GM12878 (cell line): ENCODE data around the gene DUOXA2. TPM values are rescaled to one million over a fixed set of nuclear protein-coding genes. Genes with fewer than 3 reads are reported as not detected.

ENCODE experiments used
- BRCA1 ChIP-seq: IDR thresholded peaks from 2 replicates; pipeline ENCODE4 v1.6.1; 2011; ENCODE audit warnings: low read depth, low read length, improper control_type of control experiment
- NFYB ChIP-seq: IDR thresholded peaks from 2 replicates; pipeline ENCODE4 v1.6.1; 2011; ENCODE audit warnings: low read depth, mild to moderate bottlenecking, low read length, improper control_type of control experiment, moderate library complexity; ENCODE audit not compliant: insufficient read depth
- SREBF1 ChIP-seq: IDR thresholded peaks from 2 replicates; pipeline ENCODE4 v1.6.1; 2012; ENCODE audit warnings: mild to moderate bottlenecking, low read length
- TARDBP ChIP-seq: IDR thresholded peaks from 2 replicates; pipeline ENCODE4 v1.6.1; 2016; ENCODE audit warnings: borderline replicate concordance
- ZBTB11 ChIP-seq: fragments of 450-650 bp; formaldehyde crosslinking; IDR thresholded peaks from 2 replicates; pipeline ENCODE4 v1.5.0; 2022; ENCODE audit warnings: mild to moderate bottlenecking, missing genetic modification characterization
- polyA plus RNA-seq, 11 experiments: library from polyadenylated mRNA; depleted of rRNA in 4 of 11; unstranded in 6 of 11; stranded (reverse) in 5 of 11; fragments of >200 nt; fragmentation: Nextera tagmentation in 4 of 11; fragmentation: Illumina TruSeq in 1 of 11; extraction: Ambion mirVana in 4 of 11; extraction: Trizol in 1 of 11; gene quantifications; 1 replicate in 1 of 11; 2 replicates in 10 of 11; pipeline versions ENCODE4 v1.2.1 to v1.2.3, GENCODE V29; 2011 to 2016; ENCODE audit warnings: inconsistent platforms in 2 of 11, missing spikeins in 2 of 11, low read depth in 1 of 11
- total RNA-seq, 4 experiments: library from RNA; depleted of rRNA in 3 of 4; stranded (reverse); fragments of >200 nt in 3 of 4; fragmentation: Illumina TruSeq in 1 of 4; extraction: Trizol in 1 of 4; gene quantifications; 2 replicates each; pipeline versions ENCODE4 v1.2.1 to v1.2.3, GENCODE V29; 2013 to 2021
- TF ChIP-seq, protein P1 (sequence below): IDR thresholded peaks from 2 replicates; pipeline ENCODE4 v1.6.1; 2011; ENCODE audit warnings: borderline replicate concordance, low read depth, mild to moderate bottlenecking, moderate library complexity, mixed read lengths, low read length; ENCODE audit not compliant: insufficient read depth; ENCODE audit errors: extremely low read length
- TF ChIP-seq, protein P2 (sequence below): IDR thresholded peaks from 2 replicates; pipeline ENCODE4 v1.6.1; 2012; ENCODE audit warnings: mild to moderate bottlenecking, low read depth, low read length

DUOXA2 gene
- total and polyA plus RNA-seq, 10 of the 15 experiments (the other 5 are each of a cell fraction or from before 2014, with no cell fraction given): not detected

GRCh38 chr15:45101749-45102148, 12.4 kb upstream of the DUOXA2 start (continued):
- TF ChIP-seq ZBTB11 (CRISPR knock-in tag) (no peak), BRCA1 (no peak), SREBF1 (no peak), NFYB (no peak), TARDBP (no peak)
- TF ChIP-seq, protein P1, sequence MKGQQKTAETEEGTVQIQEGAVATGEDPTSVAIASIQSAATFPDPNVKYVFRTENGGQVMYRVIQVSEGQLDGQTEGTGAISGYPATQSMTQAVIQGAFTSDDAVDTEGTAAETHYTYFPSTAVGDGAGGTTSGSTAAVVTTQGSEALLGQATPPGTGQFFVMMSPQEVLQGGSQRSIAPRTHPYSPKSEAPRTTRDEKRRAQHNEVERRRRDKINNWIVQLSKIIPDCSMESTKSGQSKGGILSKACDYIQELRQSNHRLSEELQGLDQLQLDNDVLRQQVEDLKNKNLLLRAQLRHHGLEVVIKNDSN: no peak
- TF ChIP-seq, protein P2, sequence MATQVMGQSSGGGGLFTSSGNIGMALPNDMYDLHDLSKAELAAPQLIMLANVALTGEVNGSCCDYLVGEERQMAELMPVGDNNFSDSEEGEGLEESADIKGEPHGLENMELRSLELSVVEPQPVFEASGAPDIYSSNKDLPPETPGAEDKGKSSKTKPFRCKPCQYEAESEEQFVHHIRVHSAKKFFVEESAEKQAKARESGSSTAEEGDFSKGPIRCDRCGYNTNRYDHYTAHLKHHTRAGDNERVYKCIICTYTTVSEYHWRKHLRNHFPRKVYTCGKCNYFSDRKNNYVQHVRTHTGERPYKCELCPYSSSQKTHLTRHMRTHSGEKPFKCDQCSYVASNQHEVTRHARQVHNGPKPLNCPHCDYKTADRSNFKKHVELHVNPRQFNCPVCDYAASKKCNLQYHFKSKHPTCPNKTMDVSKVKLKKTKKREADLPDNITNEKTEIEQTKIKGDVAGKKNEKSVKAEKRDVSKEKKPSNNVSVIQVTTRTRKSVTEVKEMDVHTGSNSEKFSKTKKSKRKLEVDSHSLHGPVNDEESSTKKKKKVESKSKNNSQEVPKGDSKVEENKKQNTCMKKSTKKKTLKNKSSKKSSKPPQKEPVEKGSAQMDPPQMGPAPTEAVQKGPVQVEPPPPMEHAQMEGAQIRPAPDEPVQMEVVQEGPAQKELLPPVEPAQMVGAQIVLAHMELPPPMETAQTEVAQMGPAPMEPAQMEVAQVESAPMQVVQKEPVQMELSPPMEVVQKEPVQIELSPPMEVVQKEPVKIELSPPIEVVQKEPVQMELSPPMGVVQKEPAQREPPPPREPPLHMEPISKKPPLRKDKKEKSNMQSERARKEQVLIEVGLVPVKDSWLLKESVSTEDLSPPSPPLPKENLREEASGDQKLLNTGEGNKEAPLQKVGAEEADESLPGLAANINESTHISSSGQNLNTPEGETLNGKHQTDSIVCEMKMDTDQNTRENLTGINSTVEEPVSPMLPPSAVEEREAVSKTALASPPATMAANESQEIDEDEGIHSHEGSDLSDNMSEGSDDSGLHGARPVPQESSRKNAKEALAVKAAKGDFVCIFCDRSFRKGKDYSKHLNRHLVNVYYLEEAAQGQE: no peak
